Measurements from ENCODE around the gene NSMCE4A.

GRCh38 chr10:121952226-121952625, 22.8 kb downstream of the NSMCE4A start:
- TF ChIP-seq, protein P1, sequence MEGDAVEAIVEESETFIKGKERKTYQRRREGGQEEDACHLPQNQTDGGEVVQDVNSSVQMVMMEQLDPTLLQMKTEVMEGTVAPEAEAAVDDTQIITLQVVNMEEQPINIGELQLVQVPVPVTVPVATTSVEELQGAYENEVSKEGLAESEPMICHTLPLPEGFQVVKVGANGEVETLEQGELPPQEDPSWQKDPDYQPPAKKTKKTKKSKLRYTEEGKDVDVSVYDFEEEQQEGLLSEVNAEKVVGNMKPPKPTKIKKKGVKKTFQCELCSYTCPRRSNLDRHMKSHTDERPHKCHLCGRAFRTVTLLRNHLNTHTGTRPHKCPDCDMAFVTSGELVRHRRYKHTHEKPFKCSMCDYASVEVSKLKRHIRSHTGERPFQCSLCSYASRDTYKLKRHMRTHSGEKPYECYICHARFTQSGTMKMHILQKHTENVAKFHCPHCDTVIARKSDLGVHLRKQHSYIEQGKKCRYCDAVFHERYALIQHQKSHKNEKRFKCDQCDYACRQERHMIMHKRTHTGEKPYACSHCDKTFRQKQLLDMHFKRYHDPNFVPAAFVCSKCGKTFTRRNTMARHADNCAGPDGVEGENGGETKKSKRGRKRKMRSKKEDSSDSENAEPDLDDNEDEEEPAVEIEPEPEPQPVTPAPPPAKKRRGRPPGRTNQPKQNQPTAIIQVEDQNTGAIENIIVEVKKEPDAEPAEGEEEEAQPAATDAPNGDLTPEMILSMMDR (optimal IDR thresholded peaks at IDR 0.05 in 1 of 3, IDR thresholded peaks at IDR 0.05 in 1 of 3, conservative IDR thresholded peaks at IDR 0.05 in 1 of 3; ENCODE audit: extremely low read depth in 1 of 3, insufficient read depth in 2 of 3, low read length in 3 of 3) = no peak
- no peak for TF ChIP-seq EZH2 (IDR thresholded peaks at IDR 0.05; ENCODE audit: low read length)
